GM12878 (cell line): ENCODE measurements around the gene GSTP1. TPM values are rescaled to one million over a fixed set of nuclear protein-coding genes. Genes with fewer than 3 reads are reported as not detected.
A peak's percentile ranks its signal among the peaks of the same experiment; 100 is the strongest.

Experiments
- ATF7 ChIP-seq: fragments of 450-650 bp; IDR thresholded peaks from 2 replicates; pipeline ENCODE4 v1.6.1; 2016; ENCODE audit warnings: low read depth, mild to moderate bottlenecking
- BHLHE40 ChIP-seq, 2 experiments: fragments of 450-650 bp in 1 of 2; IDR thresholded peaks; 2 replicates each; pipeline ENCODE4 v1.6.1; 2011 to 2017; ENCODE audit warnings: low read depth in 2 of 2, borderline replicate concordance in 1 of 2, improper control_type of control experiment in 1 of 2, low read length in 1 of 2, mild to moderate bottlenecking in 1 of 2
- BMI1 ChIP-seq: fragments of 450-650 bp; IDR thresholded peaks from 2 replicates; pipeline ENCODE4 v1.6.1; 2016; ENCODE audit warnings: mild to moderate bottlenecking, moderate library complexity, borderline replicate concordance
- CREM ChIP-seq: IDR thresholded peaks from 2 replicates; pipeline ENCODE4 v1.6.1; 2014; ENCODE audit warnings: antibody characterized with exemption, low read depth
- REST ChIP-seq: IDR thresholded peaks from 2 replicates; pipeline ENCODE4 v1.6.1; 2012; ENCODE audit warnings: mild to moderate bottlenecking, low read depth, low read length
- SMAD5 ChIP-seq: IDR thresholded peaks from 2 replicates; pipeline ENCODE4 v1.6.1; 2016; ENCODE audit warnings: antibody characterized with exemption, low read depth
- TCF3 ChIP-seq: IDR thresholded peaks from 2 replicates; pipeline ENCODE4 v1.6.1; 2012; ENCODE audit warnings: low read depth, mild to moderate bottlenecking, low read length, borderline replicate concordance; ENCODE audit not compliant: insufficient read depth
- YY1 ChIP-seq: IDR thresholded peaks from 2 replicates; pipeline ENCODE4 v1.6.1; 2011; ENCODE audit warnings: low read depth, mild to moderate bottlenecking, low read length
- polyA plus RNA-seq, 11 experiments: library from polyadenylated mRNA; depleted of rRNA in 4 of 11; unstranded in 6 of 11; stranded (reverse) in 5 of 11; fragments of >200 nt; fragmentation: Nextera tagmentation in 4 of 11; fragmentation: Illumina TruSeq in 1 of 11; extraction: Ambion mirVana in 4 of 11; extraction: Trizol in 1 of 11; gene quantifications; 1 replicate in 1 of 11; 2 replicates in 10 of 11; pipeline versions ENCODE4 v1.2.1 to v1.2.3, GENCODE V29; 2011 to 2016; ENCODE audit warnings: inconsistent platforms in 2 of 11, missing spikeins in 2 of 11, low read depth in 1 of 11
- total RNA-seq, 4 experiments: library from RNA; depleted of rRNA in 3 of 4; stranded (reverse); fragments of >200 nt in 3 of 4; fragmentation: Illumina TruSeq in 1 of 4; extraction: Trizol in 1 of 4; gene quantifications; 2 replicates each; pipeline versions ENCODE4 v1.2.1 to v1.2.3, GENCODE V29; 2013 to 2021
- TF ChIP-seq, protein P1 (sequence below): fragments of 450-650 bp; IDR thresholded peaks from 2 replicates; pipeline ENCODE4 v1.6.1; 2018; ENCODE audit warnings: mild to moderate bottlenecking, low read depth, moderate library complexity; ENCODE audit not compliant: partially characterized antibody
- TF ChIP-seq, protein P2 (sequence below): fragments of 450-650 bp; IDR thresholded peaks from 2 replicates; pipeline ENCODE4 v1.6.1; 2016; ENCODE audit warnings: mild to moderate bottlenecking, moderate library complexity, borderline replicate concordance
- TF ChIP-seq, protein P3 (sequence below): fragments of 450-650 bp; IDR thresholded peaks from 2 replicates; pipeline ENCODE4 v1.6.1; 2017; ENCODE audit warnings: antibody characterized with exemption, mild to moderate bottlenecking, moderate library complexity

Gene GSTP1
- total and polyA plus RNA-seq, 10 of the 15 experiments (the other 5 are each of a cell fraction or from before 2014, with no cell fraction given), result 469 to 1,788 (median 955) TPM

DNA sequence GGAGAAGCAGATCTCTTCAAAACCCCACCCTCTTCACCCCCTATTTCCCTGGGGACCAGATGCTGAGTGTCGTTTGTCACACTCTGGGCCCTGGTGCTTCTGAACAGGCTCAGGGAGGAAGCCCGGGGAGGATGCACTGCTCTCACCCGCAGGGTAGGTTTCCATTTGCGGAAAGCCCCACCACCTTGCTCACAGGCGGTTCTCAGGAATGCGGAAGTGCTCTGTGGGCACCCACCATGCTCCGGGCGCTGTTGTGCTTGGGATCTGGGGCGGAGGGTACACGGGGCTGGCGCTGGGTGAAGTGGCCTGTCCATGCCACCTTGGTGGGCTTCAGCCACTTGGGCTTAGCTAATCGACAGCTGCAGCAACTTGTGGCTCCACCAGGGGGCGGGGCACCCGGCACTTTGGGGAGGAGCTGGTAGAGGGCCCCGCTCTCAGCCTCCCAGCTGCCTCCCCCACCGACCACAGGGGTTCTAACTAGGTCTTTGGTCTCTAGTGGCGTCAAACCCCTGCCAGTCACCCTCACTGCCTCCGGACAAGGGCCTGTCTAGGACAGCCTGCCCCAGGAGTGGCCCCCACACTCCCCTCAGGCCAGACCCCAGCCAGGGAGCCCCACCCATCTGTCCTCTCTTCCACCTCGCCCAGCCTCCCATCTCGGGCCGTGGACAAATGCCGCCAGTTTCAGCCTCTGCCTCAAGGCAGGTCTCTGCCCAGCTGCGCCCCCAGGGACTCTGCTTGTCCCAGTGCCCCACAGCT, 30.5 kb downstream of the GSTP1 start (continued):
- TF ChIP-seq TCF3 (0 out of 2 replicates have a peak, but pooled peaks have one; percentile 23), REST (no peak), SMAD5 (peak; percentile 42; the same call in 1 of the 2 replicates), BMI1 (no peak; the same call in 1 of the 2 replicates), BHLHE40 (IDR thresholded peaks at IDR 0.05; ENCODE audit: borderline replicate concordance in 1 of 2, low read depth in 2 of 2, low read length in 1 of 2) (peak in 1 of 2 experiments; percentile 55; a peak in 1 of 4 replicates), CREM (no peak), YY1 (peak; percentile 94), ATF7 (peak; percentile 73)
- TF ChIP-seq, protein P1, sequence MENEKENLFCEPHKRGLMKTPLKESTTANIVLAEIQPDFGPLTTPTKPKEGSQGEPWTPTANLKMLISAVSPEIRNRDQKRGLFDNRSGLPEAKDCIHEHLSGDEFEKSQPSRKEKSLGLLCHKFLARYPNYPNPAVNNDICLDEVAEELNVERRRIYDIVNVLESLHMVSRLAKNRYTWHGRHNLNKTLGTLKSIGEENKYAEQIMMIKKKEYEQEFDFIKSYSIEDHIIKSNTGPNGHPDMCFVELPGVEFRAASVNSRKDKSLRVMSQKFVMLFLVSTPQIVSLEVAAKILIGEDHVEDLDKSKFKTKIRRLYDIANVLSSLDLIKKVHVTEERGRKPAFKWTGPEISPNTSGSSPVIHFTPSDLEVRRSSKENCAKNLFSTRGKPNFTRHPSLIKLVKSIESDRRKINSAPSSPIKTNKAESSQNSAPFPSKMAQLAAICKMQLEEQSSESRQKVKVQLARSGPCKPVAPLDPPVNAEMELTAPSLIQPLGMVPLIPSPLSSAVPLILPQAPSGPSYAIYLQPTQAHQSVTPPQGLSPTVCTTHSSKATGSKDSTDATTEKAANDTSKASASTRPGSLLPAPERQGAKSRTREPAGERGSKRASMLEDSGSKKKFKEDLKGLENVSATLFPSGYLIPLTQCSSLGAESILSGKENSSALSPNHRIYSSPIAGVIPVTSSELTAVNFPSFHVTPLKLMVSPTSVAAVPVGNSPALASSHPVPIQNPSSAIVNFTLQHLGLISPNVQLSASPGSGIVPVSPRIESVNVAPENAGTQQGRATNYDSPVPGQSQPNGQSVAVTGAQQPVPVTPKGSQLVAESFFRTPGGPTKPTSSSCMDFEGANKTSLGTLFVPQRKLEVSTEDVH, result peak; percentile 56
- TF ChIP-seq, protein P2, sequence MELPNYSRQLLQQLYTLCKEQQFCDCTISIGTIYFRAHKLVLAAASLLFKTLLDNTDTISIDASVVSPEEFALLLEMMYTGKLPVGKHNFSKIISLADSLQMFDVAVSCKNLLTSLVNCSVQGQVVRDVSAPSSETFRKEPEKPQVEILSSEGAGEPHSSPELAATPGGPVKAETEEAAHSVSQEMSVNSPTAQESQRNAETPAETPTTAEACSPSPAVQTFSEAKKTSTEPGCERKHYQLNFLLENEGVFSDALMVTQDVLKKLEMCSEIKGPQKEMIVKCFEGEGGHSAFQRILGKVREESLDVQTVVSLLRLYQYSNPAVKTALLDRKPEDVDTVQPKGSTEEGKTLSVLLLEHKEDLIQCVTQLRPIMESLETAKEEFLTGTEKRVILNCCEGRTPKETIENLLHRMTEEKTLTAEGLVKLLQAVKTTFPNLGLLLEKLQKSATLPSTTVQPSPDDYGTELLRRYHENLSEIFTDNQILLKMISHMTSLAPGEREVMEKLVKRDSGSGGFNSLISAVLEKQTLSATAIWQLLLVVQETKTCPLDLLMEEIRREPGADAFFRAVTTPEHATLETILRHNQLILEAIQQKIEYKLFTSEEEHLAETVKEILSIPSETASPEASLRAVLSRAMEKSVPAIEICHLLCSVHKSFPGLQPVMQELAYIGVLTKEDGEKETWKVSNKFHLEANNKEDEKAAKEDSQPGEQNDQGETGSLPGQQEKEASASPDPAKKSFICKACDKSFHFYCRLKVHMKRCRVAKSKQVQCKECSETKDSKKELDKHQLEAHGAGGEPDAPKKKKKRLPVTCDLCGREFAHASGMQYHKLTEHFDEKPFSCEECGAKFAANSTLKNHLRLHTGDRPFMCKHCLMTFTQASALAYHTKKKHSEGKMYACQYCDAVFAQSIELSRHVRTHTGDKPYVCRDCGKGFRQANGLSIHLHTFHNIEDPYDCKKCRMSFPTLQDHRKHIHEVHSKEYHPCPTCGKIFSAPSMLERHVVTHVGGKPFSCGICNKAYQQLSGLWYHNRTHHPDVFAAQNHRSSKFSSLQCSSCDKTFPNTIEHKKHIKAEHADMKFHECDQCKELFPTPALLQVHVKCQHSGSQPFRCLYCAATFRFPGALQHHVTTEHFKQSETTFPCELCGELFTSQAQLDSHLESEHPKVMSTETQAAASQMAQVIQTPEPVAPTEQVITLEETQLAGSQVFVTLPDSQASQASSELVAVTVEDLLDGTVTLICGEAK, result peak; percentile 6; the same call in 1 of the 2 replicates
- TF ChIP-seq, protein P3, sequence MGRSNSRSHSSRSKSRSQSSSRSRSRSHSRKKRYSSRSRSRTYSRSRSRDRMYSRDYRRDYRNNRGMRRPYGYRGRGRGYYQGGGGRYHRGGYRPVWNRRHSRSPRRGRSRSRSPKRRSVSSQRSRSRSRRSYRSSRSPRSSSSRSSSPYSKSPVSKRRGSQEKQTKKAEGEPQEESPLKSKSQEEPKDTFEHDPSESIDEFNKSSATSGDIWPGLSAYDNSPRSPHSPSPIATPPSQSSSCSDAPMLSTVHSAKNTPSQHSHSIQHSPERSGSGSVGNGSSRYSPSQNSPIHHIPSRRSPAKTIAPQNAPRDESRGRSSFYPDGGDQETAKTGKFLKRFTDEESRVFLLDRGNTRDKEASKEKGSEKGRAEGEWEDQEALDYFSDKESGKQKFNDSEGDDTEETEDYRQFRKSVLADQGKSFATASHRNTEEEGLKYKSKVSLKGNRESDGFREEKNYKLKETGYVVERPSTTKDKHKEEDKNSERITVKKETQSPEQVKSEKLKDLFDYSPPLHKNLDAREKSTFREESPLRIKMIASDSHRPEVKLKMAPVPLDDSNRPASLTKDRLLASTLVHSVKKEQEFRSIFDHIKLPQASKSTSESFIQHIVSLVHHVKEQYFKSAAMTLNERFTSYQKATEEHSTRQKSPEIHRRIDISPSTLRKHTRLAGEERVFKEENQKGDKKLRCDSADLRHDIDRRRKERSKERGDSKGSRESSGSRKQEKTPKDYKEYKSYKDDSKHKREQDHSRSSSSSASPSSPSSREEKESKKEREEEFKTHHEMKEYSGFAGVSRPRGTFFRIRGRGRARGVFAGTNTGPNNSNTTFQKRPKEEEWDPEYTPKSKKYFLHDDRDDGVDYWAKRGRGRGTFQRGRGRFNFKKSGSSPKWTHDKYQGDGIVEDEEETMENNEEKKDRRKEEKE, result no peak
